ENCODE results near the gene NCKAP5.

The NCKAP5 gene

GRCh38 chr2:132910432-132910831, 657.8 kb downstream of the NCKAP5 start:
- TF ChIP-seq SPI1 (IDR thresholded peaks at IDR 0.05; ENCODE audit: borderline replicate concordance, low read depth): no peak
- no peak for TF ChIP-seq REST (IDR thresholded peaks at IDR 0.05; ENCODE audit: insufficient replicate concordance, low read depth)
- TF ChIP-seq CTCF (IDR thresholded peaks at IDR 0.05; ENCODE audit: insufficient read depth, low read length): no peak
- TF ChIP-seq POLR2AphosphoS5 (IDR thresholded peaks at IDR 0.05; ENCODE audit: low read depth): no peak
- TF ChIP-seq GABPA (IDR thresholded peaks at IDR 0.05; ENCODE audit: low read depth): no peak
- Histone ChIP-seq H3K4me3 (replicated peaks; ENCODE audit: insufficient read depth, low read length) (no peak overlapping the region), H3K27ac (replicated peaks) (no peak overlapping the region), H3K27me3 (ENCODE audit: insufficient read depth, poor library complexity, severe bottlenecking) (no peaks in the 10 kb centered on the region)
- DNase-seq (ENCODE audit: low read depth in 1 of 2, low spot score in 1 of 2): no peak

GRCh38 chr2:132909427-132909826, 658.8 kb downstream of the NCKAP5 start:
- no peak for TF ChIP-seq POLR2AphosphoS5 (IDR thresholded peaks at IDR 0.05; ENCODE audit: low read depth)
- TF ChIP-seq SPI1 (IDR thresholded peaks at IDR 0.05; ENCODE audit: borderline replicate concordance, low read depth): no peak
- TF ChIP-seq REST (IDR thresholded peaks at IDR 0.05; ENCODE audit: insufficient replicate concordance, low read depth): no peak
- TF ChIP-seq GABPA (IDR thresholded peaks at IDR 0.05; ENCODE audit: low read depth): no peak
- no peak for TF ChIP-seq CTCF (IDR thresholded peaks at IDR 0.05; ENCODE audit: insufficient read depth, low read length)
- Histone ChIP-seq H3K4me3 (replicated peaks; ENCODE audit: insufficient read depth, low read length) (no peak overlapping the region), H3K27me3 (ENCODE audit: insufficient read depth, poor library complexity, severe bottlenecking) (no peaks in the 10 kb centered on the region), H3K27ac (replicated peaks) (no peak overlapping the region)
- no peak for DNase-seq (ENCODE audit: low read depth in 1 of 2, low spot score in 1 of 2)

GRCh38 chr2:132904142-132904842, 664.0 kb downstream of the NCKAP5 start:
- Histone ChIP-seq H3K27ac (replicated peaks) (no peak overlapping the region), H3K27me3 (ENCODE audit: insufficient read depth, poor library complexity, severe bottlenecking) (no peaks in the 10 kb centered on the region), H3K4me3 (replicated peaks; ENCODE audit: insufficient read depth, low read length) (no peak overlapping the region)
- DNase-seq (ENCODE audit: low read depth in 1 of 2, low spot score in 1 of 2): no peak
- TF ChIP-seq GABPA (IDR thresholded peaks at IDR 0.05; ENCODE audit: low read depth) (no peak), POLR2AphosphoS5 (IDR thresholded peaks at IDR 0.05; ENCODE audit: low read depth) (no peak), CTCF (IDR thresholded peaks at IDR 0.05; ENCODE audit: insufficient read depth, low read length) (no peak), REST (IDR thresholded peaks at IDR 0.05; ENCODE audit: insufficient replicate concordance, low read depth) (no peak), SPI1 (IDR thresholded peaks at IDR 0.05; ENCODE audit: borderline replicate concordance, low read depth) (no peak)

Measured in HL-60 (cell line).